Measurements from ENCODE around the gene SMR3A.

DNA sequence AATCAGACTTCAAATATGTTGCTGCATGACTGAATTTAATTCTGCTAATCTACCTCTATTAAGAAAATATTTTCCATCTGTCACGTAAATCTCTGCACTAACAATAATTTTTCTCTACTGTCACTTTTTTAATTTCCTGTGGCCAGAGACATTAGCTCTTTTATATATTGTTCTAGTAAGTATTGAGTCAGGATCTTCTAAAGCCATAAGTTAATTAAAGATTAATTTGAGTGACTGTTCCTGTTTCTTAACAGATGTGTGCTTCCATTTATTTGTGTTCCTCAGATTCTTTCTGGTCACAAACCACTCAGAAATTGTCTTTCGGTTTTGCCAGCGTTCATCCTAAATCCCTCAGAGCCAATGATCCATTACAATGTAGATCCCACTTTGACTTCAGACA, 20.0 kb downstream of the SMR3A start:
- TF ChIP-seq, protein P1, sequence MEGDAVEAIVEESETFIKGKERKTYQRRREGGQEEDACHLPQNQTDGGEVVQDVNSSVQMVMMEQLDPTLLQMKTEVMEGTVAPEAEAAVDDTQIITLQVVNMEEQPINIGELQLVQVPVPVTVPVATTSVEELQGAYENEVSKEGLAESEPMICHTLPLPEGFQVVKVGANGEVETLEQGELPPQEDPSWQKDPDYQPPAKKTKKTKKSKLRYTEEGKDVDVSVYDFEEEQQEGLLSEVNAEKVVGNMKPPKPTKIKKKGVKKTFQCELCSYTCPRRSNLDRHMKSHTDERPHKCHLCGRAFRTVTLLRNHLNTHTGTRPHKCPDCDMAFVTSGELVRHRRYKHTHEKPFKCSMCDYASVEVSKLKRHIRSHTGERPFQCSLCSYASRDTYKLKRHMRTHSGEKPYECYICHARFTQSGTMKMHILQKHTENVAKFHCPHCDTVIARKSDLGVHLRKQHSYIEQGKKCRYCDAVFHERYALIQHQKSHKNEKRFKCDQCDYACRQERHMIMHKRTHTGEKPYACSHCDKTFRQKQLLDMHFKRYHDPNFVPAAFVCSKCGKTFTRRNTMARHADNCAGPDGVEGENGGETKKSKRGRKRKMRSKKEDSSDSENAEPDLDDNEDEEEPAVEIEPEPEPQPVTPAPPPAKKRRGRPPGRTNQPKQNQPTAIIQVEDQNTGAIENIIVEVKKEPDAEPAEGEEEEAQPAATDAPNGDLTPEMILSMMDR (conservative IDR thresholded peaks at IDR 0.05; ENCODE audit: low read depth, low read length) = no peak
- TF ChIP-seq EZH2 (IDR thresholded peaks at IDR 0.05; ENCODE audit: low read length, unreplicated experiment) (no peak), EZH2phosphoT487 (IDR thresholded peaks at IDR 0.05; ENCODE audit: borderline replicate concordance, low read length) (no peak)

Data from PC-3 (cell line).